HG03432 (cell line): Measurements from ENCODE around the gene BTK.

Experiments used
- ATAC-seq: cut with Tn5 transposase; IDR thresholded peaks from one replicate; pipeline ENCODE4 v1.9.1; 2021; ENCODE audit warnings: mild to moderate bottlenecking, moderate library complexity; ENCODE audit not compliant: unreplicated experiment

The BTK gene

GRCh38 chrX:101385795-101386541 is at the start of gene BTK:
Gene BTK (minus strand): TSS chrX:101386191. CDS start chrX:101375284, 10,907 bp downstream.
- peak; percentile 73 for ATAC-seq

- peak; percentile 98 for ATAC-seq
Observed at GRCh38 chrX:101430457-101431078, 44.6 kb upstream of the BTK start.

DNA sequence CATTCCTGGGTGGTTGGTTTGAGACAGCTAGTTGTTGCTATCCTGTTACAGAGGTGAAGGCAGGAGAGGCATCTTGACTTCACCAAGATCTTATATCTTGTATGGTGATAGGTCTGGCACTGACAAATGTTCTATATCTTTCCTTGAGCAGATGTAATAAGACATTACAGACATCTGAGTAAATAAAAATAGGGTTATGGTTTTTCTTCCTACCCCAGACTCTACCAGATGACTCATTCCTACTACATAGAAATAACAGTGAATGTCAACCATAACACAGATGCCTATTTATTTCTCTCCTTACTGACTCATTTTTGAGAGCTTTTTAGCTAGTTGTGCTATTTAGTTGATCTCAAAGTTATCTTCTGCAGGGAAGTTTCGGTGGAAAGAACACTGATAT is 43.9 kb upstream of the BTK start:
- ATAC-seq = peak; percentile 58

GRCh38 chrX:101427954-101428353 is 42.0 kb upstream of the BTK start:
- no peak for ATAC-seq

- ATAC-seq = no peak
Observed at GRCh38 chrX:101419489-101419888, 33.5 kb upstream of the BTK start.

DNA sequence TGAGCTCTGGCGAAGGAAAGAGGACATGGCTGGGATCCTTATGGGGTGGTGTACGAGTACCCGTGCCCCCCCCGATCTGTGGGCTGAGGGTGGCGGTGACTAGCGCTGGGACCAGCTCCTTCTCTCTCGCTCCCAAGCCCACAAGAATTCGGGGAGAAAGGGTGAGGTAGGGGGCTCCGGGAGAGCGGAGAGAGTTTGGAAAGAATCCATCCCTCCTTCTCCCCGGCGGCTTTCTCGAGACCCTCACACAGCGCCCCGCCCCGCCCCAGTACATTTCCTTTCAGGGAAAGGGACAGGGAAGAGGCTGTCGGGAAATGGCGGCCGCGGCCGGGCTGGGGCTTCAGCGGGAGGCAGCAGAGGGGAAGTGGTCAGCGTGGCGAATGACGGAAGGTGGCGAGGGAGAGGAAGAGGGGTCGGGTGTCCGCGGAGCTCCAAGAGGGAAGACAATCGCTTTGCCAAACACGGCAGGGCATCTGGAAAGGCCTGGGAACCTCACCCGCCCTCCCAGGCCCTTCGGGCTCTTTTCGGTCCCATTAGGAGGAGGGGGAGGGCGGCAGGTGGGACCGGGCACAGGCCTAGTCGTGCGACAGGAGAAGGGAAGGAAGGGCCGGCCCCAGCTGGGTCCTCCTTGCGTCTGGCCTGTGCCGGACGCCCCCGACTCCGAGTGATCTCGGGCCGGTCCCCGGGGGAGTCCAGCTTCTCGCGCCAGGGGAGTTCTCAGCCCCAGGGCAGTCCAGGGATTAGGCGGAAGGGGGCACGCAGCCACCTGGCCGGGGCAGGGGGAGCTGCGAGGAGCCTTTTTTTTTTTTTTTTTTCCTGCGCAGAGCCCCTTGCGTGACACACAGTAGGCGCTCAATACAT is 32.2 kb upstream of the BTK start:
- peak; percentile 54 for ATAC-seq

GRCh38 chrX:101417190-101417589 is 31.2 kb upstream of the BTK start:
- no peak for ATAC-seq

DNA sequence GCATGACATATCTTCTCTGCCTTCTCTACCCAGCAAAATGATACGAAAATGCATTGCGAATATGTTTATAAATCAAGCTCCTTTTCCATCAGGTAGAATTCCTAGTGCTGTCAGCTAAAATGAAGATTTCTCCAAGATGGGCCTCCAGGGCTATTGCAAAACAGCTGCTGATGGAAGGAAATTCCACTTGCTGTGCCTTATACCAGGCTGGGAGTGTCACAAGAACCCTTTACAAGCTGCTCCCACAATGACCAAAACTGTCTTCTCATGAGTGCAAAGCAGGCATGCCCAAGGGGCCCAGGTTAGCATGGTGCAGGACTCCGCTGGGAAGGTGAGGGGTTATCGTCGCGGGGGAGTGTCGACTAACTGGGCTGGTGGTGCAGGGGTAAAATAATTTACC is 30.7 kb upstream of the BTK start:
- ATAC-seq = no peak

GRCh38 chrX:101415180-101416145 is 29.5 kb upstream of the BTK start:
- peak; percentile 64 for ATAC-seq

- ATAC-seq = no peak
Observed at GRCh38 chrX:101411984-101412383, 26.0 kb upstream of the BTK start.

DNA sequence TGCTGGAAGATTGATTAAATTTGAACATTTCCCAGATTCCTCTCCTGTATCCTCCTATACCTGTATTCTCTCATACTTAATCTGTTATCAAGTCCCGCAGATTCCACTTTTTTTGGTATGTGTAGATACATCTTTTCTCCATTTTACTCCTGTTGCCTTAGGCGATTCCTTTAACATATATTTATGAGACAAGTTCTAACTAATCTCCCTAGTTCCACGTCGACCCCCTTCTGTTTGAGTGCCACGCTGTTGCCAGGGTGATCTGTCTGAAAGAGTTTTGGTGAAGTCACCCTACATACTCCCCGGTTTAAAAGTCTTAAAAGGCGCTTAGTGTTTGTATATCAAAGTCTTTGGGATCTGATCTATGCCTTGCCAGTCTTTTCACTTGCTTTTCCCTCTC is 24.5 kb upstream of the BTK start:
- no peak for ATAC-seq

DNA sequence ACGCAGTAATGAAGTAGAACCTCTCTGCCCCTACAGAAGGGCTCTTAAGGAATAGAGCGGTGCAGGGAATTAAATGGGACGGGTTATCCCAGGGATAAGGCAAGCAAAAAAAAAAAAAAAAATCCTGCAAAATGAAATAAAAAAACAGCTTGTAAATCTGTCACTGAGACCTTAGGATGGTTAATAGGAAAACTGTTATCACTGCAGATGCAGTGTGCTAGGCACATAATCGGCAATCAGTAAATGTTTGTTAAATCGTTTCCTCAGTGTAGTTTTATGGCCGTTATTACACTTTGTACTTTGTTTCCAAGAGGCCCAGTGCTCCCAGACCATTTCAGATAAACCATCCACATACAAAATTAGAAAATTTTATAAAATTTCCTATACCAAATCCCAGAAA is 23.1 kb upstream of the BTK start:
- no peak for ATAC-seq

- peak; percentile 26 for ATAC-seq
Observed at GRCh38 chrX:101408532-101408841, 22.5 kb upstream of the BTK start.

GRCh38 chrX:101407748-101408531 is 21.9 kb upstream of the BTK start, which contains the start of the genes GLA and HNRNPH2:
Gene GLA (minus strand): TSS chrX:101407925. CDS start chrX:101407903, 22 bp downstream.
Gene HNRNPH2 (plus strand): TSS chrX:101408222. CDS start chrX:101411989, 3,767 bp downstream.
- peak; percentile 96 for ATAC-seq

DNA sequence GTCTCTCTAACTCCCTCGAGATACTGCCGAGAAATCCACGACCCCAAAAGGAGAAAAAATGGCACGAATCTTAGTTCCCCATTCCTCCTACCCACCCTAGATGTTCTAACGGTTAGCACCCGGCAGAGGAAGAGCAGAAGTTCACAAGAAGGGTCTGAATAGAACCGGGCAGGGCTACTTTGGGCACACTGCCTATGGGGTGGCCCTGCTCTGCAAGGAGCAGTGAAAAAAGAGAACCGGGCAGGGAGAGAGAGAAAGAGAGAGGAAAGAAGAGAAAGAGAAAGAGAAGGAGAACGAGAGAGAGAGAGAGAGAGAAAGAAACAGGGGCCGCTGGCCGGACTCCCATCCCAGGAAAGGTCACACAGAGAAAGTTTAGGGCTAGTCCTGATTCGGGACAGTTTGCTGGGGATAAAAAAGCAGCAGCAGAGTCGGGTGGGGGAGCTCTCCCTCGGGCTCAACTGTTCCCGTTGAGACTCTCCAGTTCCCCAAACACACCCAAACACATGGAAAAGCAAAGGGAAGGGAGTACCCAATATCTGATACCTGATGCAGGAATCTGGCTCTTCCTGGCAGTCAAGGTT is 21.3 kb upstream of the BTK start:
- ATAC-seq = no peak

DNA sequence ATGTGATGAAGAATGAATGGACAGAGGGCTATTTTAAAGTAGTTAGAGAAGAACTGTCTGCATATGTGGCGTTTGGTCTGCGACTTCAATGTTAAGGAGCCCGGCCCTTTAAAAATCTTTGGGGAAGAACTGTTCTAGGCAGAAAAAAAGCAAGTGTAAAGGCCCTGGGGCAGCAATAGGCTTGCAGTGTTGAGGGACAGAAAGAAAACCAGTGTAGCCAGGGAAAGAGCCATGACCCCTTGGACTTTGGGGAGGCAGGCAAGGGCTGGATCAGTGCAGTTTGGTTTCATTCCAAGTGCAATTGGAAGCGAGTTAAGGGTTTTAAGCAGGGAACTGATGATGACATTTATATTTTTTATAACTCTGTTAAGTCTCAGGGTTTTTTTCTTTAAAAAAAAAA is 13.8 kb upstream of the BTK start:
- ATAC-seq = no peak

DNA sequence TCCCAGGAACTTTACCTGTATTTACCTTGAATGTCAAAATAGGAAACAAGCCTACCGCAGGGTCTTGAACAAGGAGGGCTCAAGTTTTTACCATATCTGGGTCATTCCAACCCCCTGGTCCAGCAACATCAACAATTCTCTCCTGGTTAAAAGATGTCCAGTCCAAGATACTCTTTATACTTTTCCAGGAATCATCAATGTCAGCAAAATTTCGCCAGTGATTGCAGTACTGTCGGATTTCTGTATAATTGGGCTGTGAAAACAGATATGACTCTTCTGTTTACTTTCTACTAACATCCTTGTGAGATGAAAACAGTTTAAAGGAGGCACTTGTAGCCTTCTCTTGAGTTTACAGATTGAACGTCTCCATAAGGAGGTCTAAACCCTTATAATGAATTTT is 12.7 kb upstream of the BTK start:
- no peak for ATAC-seq

GRCh38 chrX:101397779-101398178 is 11.8 kb upstream of the BTK start:
- no peak for ATAC-seq

GRCh38 chrX:101395789-101396188 is 9.8 kb upstream of the BTK start:
- no peak for ATAC-seq
